ENCODE data around the gene CNTNAP2.
"Not testable (repeated sequence)": the region's sequence is repeated elsewhere in the genome, so short reads cannot be mapped to it uniquely, and the experiment has no call there.

The CNTNAP2 gene

DNA sequence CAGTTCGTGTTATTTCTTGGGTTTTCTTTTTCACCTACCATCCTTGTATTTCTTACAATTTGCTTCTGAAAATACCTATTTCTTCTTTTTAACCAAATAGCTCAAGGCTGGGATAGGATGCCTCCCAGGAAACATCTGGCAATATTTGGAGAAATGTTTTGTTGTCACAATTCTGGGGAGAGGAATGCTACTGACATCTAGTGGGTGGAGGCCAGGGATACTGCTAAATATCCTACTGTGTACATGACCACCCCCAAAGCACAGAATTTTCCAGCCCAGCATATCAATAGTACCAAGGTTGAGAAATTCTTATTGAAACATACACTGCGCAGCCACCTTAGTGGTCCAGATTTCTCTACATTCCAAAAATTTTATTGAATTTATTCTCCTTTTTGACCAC is 55.5 kb downstream of the CNTNAP2 start:
- no peak for DNase-seq

DNA sequence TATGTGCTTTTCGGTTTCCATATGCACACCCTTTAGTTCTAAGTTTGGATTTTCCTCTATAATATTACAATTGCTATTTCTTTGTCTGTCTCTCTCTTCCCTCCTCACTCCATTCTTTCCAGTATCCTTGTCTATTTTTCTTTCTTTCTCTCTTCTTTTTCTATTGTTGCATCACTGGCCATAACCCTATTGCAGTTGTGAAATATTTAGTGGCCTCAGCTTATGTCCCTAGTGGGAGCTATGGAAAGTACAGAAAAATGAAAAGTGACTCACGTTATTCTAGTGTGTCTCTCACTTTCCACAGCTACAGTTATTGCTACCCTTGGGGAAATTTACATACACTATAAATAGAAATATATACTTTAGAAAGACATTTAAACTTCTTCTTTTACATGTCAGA is 59.1 kb downstream of the CNTNAP2 start:
- no peak for DNase-seq

GRCh38 chr7:146176860-146177259 is 60.3 kb downstream of the CNTNAP2 start:
- no peak for DNase-seq

GRCh38 chr7:146177301-146177700 is 60.7 kb downstream of the CNTNAP2 start:
- no peak for DNase-seq

- DNase-seq: no peak
Measured at GRCh38 chr7:146185844-146186243, 69.2 kb downstream of the CNTNAP2 start.

DNA sequence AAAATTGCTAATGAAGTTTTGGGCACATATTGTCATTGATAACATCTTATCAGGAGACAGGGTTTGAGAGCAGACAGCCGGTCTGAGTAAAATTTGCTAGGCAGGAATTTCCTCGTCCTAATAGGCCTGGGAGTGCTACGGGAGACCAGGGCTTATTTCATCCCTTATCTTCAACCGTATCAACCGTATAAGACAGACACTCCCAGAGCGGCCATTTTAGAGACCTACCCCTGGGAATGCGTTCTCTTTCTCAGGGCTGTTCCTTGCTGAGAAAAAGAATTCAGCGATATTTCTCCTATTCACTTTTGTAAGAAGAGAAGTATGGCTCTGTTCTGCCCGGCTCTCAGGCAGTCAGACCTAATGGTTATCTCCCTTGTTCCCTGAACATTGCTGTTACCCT is 74.8 kb downstream of the CNTNAP2 start:
- not testable (repeated sequence) for DNase-seq

DNA sequence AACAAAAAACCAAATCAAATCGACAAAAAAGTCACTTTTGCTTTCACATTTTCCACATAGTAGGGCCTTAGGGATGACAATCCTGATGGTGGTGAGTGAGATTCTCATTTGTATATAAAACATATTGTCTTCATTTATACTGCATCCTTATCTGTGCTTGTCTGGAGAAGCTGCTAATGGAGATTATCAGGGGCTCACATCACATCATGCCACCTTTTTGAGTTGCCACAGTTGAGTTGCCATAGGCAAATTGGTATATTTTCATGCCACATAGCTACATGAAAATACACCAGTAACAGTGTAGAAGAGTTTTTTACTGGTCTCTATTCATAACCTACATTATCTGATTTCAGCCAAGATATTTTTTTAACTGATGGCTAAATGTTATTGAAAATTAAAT is 85.3 kb downstream of the CNTNAP2 start:
- DNase-seq: no peak

DNA sequence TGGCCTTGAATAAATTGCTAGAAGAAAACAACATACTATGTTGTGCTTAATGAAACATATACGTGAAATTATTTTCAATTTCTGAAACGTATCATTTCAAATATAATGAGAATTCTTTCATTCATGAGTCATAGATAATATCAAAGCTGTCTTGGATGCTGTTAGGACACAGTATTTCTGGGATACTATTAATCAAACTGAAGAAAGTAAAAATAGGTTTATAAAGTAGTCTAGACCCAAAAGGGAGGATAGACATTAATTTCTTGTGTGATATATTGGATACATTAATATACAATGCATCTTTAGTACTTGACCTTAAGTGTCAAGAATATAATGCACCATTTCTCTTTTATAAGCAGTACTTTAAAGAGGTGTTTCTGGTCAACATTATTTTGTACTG is 89.7 kb downstream of the CNTNAP2 start:
- no peak for DNase-seq

DNA sequence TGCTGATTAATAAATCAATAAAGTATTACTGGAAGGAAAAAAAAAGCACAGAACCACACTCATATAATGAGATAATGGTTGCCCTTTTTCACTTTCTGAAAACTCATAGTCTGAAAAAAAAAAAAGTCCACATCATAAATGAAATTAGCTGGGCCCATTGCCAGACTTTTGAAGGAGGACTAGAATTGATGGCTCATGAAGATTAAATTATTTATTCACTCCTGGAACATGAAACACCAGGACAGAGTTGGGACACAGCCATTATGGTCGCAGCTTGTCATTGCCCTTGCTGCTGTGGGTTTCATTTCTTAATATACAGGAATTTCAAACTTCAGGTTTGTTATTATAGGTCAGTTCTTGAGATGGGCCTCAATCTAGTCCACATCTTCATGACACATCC is 91.9 kb downstream of the CNTNAP2 start:
- no peak for DNase-seq

- no peak for DNase-seq
Measured at GRCh38 chr7:146214842-146215241, 98.2 kb downstream of the CNTNAP2 start.

GRCh38 chr7:146216396-146217041 is 99.9 kb downstream of the CNTNAP2 start:
- DNase-seq: no peak

DNA sequence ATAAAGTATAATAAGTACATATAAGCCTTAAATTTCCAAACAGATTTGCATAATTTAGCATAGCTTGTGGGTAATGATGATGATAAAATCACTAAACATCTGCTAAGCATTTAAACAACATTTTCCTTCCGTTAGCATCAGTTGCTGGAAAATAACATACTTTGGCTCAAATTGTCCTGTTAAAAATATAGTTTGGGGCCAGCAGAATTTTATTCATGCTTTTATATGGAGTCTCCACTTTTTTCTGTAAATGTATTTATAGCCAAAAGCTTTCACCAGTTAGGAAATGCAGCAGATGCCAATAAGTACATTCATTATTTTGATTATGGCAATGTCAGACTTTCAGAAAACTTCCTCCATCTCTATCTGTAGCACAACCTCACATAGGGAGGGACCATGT is 107.2 kb downstream of the CNTNAP2 start:
- no peak for DNase-seq

- DNase-seq: no peak
Measured at GRCh38 chr7:146232604-146233003, 116.0 kb downstream of the CNTNAP2 start.

DNA sequence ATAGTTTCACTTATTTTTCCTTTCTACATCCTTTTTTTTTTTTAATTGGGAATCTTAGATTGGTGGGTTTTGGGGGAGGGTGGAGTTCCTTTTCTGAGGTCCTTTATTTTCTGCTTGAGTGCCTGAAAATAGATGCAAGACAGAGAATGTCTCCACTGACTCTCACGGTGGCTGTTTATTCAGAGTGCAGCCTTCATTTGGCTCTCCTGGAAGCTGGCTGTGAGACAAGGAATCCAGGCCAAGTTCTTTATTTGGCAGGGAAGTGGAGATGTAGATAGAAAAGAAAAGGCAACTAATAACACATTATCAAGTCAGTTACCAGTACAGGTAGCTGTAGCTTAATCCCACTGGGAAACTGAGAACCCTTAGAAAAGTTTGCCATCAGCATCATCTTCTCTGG is 118.6 kb downstream of the CNTNAP2 start:
- no peak for DNase-seq

GRCh38 chr7:146242661-146243060 is 126.1 kb downstream of the CNTNAP2 start:
- DNase-seq: no peak

- not testable (repeated sequence) for DNase-seq
Measured at GRCh38 chr7:146247991-146248390, 131.4 kb downstream of the CNTNAP2 start.

DNA sequence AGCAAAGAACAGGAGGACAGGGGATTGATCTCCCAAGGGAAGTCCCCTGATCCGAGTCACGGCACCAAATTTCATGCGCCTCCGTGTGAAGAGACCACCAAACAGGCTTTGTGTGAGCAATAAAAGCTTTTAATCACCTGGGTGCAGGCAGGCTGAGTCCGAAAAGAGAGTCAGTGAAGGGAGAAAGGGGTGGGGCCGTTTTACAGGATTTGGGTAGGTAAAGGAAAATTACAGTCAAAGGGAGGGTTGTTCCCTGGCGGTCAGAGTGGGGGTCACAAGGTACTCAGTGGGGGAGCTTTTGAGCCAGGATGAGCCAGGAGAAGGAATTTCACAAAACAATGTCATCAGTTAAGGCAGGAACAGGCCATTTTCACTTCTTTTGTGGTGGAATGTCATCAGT is 132.1 kb downstream of the CNTNAP2 start:
- not testable (repeated sequence) for DNase-seq

DNA sequence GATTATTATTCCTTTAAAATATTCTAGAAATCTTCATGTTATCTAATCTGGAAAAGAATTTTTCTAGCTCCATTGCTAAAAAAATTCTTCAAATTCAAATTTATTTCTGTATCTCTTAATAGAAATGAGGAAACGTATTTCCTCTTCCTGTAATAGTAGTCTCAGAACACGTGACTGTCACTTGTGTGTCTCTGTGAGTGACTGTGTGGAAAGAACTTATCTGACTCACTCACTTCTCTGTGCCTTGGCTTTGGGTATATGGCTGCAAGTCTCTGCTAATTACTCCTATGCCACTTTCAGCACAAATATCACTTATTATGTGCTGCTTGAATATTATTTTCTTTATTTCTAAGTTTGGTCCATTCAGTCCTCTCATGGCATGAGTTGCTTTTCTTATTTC is 132.7 kb downstream of the CNTNAP2 start:
- DNase-seq: no peak

DNA sequence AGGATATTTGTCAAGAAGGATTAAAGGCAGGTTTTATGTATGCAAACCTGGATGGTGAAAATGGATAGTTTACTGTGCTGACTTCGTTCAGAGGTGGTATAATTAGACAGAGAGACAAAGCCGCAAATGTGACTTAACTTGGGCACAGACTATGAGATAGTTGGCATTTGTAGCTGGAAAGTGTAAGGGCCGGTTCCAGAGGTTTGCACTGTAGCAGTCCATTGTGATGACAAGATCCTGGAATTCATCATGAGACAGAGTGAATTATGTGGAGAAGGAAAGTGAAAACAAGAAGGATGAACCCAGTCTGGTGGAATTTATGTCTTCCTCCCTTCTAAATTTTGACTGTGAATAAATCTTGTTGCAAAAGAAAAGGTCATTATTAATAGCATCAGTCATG is 139.0 kb downstream of the CNTNAP2 start:
- DNase-seq: no peak

DNA sequence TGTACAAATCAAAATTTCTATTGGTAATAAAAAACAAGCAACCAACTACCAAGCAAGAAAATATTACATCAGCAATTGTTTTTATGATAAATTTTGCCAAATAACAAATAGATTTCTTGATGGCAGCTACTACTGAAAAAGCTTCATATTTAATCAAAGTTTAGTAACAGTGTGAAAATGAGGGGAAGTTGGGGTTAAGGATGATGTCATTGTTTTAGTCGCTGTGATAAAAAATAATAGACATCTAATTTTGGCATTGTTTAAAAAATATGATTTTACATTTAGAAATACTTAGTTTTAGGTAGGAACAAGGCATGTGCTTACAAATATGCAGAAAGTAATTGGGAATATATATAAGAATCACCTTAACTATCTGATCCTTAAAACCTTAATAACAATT is 145.9 kb downstream of the CNTNAP2 start:
- DNase-seq: no peak

DNA sequence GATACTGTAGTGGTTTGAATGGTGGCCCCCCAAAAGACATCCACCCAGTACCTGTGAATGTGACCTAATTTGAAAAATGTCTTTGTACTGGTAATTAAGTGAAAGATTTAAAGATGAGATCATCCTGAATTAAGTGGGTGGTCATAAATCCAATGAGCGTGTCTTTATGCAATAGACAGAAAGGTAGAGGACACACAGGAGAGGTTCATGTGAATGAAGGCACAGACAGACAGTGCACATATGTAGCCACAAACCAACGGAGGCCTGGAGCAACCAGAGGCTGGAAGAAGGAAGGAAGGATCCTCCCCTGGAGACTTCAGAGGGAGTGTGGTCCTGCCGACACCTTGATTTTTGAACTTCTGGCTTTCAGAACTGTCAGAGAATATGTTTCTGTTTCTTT is 160.3 kb downstream of the CNTNAP2 start:
- DNase-seq: no peak

- no peak for DNase-seq
Measured at GRCh38 chr7:146285418-146285817, 168.8 kb downstream of the CNTNAP2 start.

DNA sequence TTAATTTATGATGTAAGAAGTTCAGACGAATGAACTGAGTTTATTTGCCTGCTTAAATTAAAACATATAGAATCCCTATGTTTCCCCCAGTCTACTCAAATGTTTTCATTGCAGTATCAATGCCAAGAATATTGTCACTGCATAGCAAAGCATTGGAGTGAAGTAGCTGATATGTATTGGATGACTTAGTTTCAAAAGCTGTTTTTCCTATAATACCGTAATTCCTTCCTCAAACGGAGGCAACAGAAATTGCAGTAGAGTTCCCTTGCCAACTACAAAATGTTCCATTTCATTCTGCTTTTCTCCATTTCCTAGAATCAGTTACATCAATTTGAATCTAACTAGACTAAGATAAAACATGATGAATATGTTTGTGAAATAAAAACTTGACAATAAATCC is 174.1 kb downstream of the CNTNAP2 start:
- no peak for DNase-seq

DNA sequence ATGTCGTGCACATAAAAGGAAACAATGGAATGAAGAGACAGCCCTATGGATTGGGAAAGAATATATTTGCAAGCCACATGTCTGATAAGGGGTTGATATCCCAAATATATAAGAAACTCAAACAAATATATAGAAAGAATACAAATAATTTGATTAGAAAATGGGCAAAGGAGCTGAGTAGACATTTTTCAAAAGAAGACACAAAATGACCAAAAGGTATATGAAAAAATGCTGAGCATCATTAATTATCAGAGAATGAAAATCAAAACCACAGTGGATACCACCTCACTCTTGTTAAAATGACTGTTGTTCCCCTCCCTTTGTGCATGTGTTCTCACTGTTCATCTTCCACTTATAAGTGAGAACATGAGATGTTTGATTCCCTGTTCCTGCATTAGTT is 175.3 kb downstream of the CNTNAP2 start:
- DNase-seq: no peak

- no peak for DNase-seq
Measured at GRCh38 chr7:146296028-146296427, 179.4 kb downstream of the CNTNAP2 start.

GRCh38 chr7:146314962-146315361 is 198.4 kb downstream of the CNTNAP2 start:
- DNase-seq: no peak

Data from right forelimb (tissue), 1 donor.